K562 (cell line): ENCODE measurements around the gene RBPJL. TPM values are rescaled to one million over a fixed set of nuclear protein-coding genes. Genes with fewer than 3 reads are reported as not detected.

Source experiments
- ATF1 ChIP-seq, 2 experiments: fragments of 450-650 bp in 1 of 2; IDR thresholded peaks; 2 replicates each; pipeline ENCODE4 v1.6.1; 2016; ENCODE audit warnings: missing compliant biosample characterization in 1 of 2, missing genetic modification characterization in 1 of 2
- CBX2 ChIP-seq: fragments of 200-600 bp; sonication (generic); IDR thresholded peaks from one replicate; pipeline ENCODE4 v1.6.1; 2012; ENCODE audit warnings: mild to moderate bottlenecking, low read length, inconsistent platforms; ENCODE audit not compliant: insufficient read depth, poor library complexity, severe bottlenecking
- CEBPZ ChIP-seq: fragments of 150-350 bp; IDR thresholded peaks from 2 replicates; pipeline ENCODE4 v1.6.1; 2014; ENCODE audit warnings: low read depth, mild to moderate bottlenecking, low read length, borderline replicate concordance
- CREM ChIP-seq: IDR thresholded peaks from 2 replicates; pipeline ENCODE4 v1.6.1; 2014; ENCODE audit warnings: antibody characterized with exemption, low read depth
- GTF2A2 ChIP-seq: IDR thresholded peaks from 2 replicates; pipeline ENCODE4 v1.6.1; 2016; ENCODE audit warnings: mild to moderate bottlenecking, missing genetic modification characterization, missing compliant biosample characterization
- HDAC8 ChIP-seq: fragments of 450-650 bp; IDR thresholded peaks from 2 replicates; pipeline ENCODE4 v1.6.1; 2016; ENCODE audit warnings: mild to moderate bottlenecking, missing genetic modification characterization, moderate library complexity, missing compliant biosample characterization
- KLF6 ChIP-seq: fragments of 250-450 bp; sonication (Bioruptor Pico); IDR thresholded peaks from 2 replicates; pipeline ENCODE4 v1.4.0; 2020; ENCODE audit warnings: mild to moderate bottlenecking, moderate library complexity, borderline replicate concordance
- MAFF ChIP-seq: IDR thresholded peaks from 2 replicates; pipeline ENCODE4 v1.6.1; 2012; ENCODE audit warnings: low read length, improper control_type of control experiment
- RNF219 ChIP-seq: fragments of 250-450 bp; sonication (Bioruptor Pico); IDR thresholded peaks from 2 replicates; pipeline ENCODE4 v1.5.0; 2022; ENCODE audit warnings: mild to moderate bottlenecking
- SRSF3 ChIP-seq: fragments of 200-400 bp; formaldehyde crosslinking; IDR thresholded peaks from 2 replicates; pipeline ENCODE4 v1.6.1; 2016; ENCODE audit warnings: mild to moderate bottlenecking, low read length, moderate library complexity; ENCODE audit not compliant: insufficient read depth
- ZNF282 ChIP-seq: sonication (generic); formaldehyde crosslinking; IDR thresholded peaks from 2 replicates; pipeline ENCODE4 v1.8.1; 2023; ENCODE audit warnings: missing genetic modification reagents
- ZNF395 ChIP-seq: fragments of 200-800 bp; sonication (Bioruptor generic); IDR thresholded peaks from 2 replicates; pipeline ENCODE4 v1.6.1; 2017; ENCODE audit warnings: missing genetic modification characterization, missing compliant biosample characterization
- ZNF609 ChIP-seq: sonication (generic); formaldehyde crosslinking; IDR thresholded peaks from 2 replicates; pipeline ENCODE4 v1.8.1; 2023; ENCODE audit warnings: missing genetic modification reagents, mild to moderate bottlenecking, borderline replicate concordance
- polyA plus RNA-seq, 8 experiments: library from polyadenylated mRNA; depleted of rRNA in 4 of 8; stranded (reverse) in 5 of 8; unstranded in 3 of 8; fragments of >200 nt; fragmentation: Nextera tagmentation in 2 of 8; fragmentation: Illumina TruSeq in 1 of 8; extraction: Ambion mirVana in 2 of 8; extraction: Trizol in 1 of 8; gene quantifications; 2 replicates each; pipeline versions ENCODE4 v1.2.1 to v1.2.3, GENCODE V29; 2011 to 2014; ENCODE audit warnings: inconsistent platforms in 1 of 8, missing spikeins in 1 of 8
- total RNA-seq, 7 experiments: library from RNA; depleted of rRNA in 6 of 7; stranded (reverse); fragments of >200 nt in 6 of 7; fragmentation: Illumina TruSeq in 2 of 7; extraction: Trizol in 2 of 7; gene quantifications; 2 replicates each; pipeline versions ENCODE4 v1.2.1 to v1.2.3, GENCODE V29; 2011 to 2021; ENCODE audit warnings: low replicate concordance in 1 of 7

RBPJL gene
- total and polyA plus RNA-seq, 9 of the 15 experiments (the other 6 are each of a cell fraction or from before 2014, with no cell fraction given) = not detected

- TF ChIP-seq ZNF609 (CRISPR knock-in tag) (no peak), HDAC8 (no peak), ZNF395 (CRISPR knock-in tag) (no peak), CREM (peak; percentile 59), CEBPZ (no peak), SRSF3 (no peak), ATF1 (CRISPR knock-in tag; IDR thresholded peaks at IDR 0.05) (no peak), ATF1 (tag; IDR thresholded peaks at IDR 0.05) (peak; percentile 35; the same call in 1 of the 2 replicates), GTF2A2 (no peak), ZNF282 (CRISPR knock-in tag) (no peak), RNF219 (CRISPR knock-in tag) (no peak), KLF6 (no peak), CBX2 (no peak), MAFF (no peak)
These were observed 13.3 kb upstream of the RBPJL start (continued) for GRCh38 chr20:45293041-45294002.
